IMR-90 (cell line): ENCODE results near the gene INSR. TPM values are rescaled to one million over a fixed set of nuclear protein-coding genes. Genes with fewer than 3 reads are reported as not detected.

Source experiments
- ATAC-seq: fragments of 200-7000 bp; cut with Tn5 transposase; 2 replicates; pipeline ENCODE4 v1.9.1; 2020; ENCODE audit warnings: low read depth, mild to moderate bottlenecking, moderate library complexity
- BruUV-seq: library from RNA; stranded (reverse); fragments of 400-500 nt; replicated peaks from 2 replicates; lab custom pipeline; 2021; lab: Mats Ljungman, UMichigan
- CTCF ChIA-PET: fragments of 300-600 bp; formaldehyde crosslinking; extraction: SDS; loops from one replicate; lab custom pipeline; 2021; ENCODE audit warnings: antibody characterized with exemption; lab: Yijun Ruan, JAX
- POLR2A ChIA-PET: fragments of 300-600 bp; sonication (Branson Sonifier 250); formaldehyde crosslinking; loops from one replicate; lab custom pipeline; 2022; ENCODE audit warnings: antibody characterized with exemption; ENCODE audit not compliant: unreplicated experiment; lab: Charles Lee
- DNase-seq: peaks from one replicate; pipeline ENCODE4 v3.0.0; 2013
- H2AFZ ChIP-seq: replicated peaks from 2 replicates; pipeline ENCODE3; 2013; ENCODE audit warnings: low read length, mild to moderate bottlenecking; ENCODE audit not compliant: poor library complexity
- H2AK5ac ChIP-seq: 2 replicates; pipeline ENCODE4 v1.6.1; 2013; ENCODE audit warnings: low read depth, low read length, inconsistent platforms
- H2AK9ac ChIP-seq: replicated peaks from 2 replicates; pipeline ENCODE3; 2013; ENCODE audit warnings: mild to moderate bottlenecking, low read depth, low read length, moderate library complexity; ENCODE audit not compliant: poor library complexity
- H2BK120ac ChIP-seq: 2 replicates; pipeline ENCODE4 v1.6.1; 2013; ENCODE audit warnings: low read depth, low read length, inconsistent platforms
- H2BK15ac ChIP-seq: 3 replicates; pipeline ENCODE4 v1.6.1; 2013; ENCODE audit warnings: low read depth, low read length, inconsistent platforms
- H2BK20ac ChIP-seq: 2 replicates; pipeline ENCODE4 v1.6.1; 2013; ENCODE audit warnings: low read depth, mild to moderate bottlenecking, inconsistent platforms, low read length, moderate library complexity
- H2BK5ac ChIP-seq: 2 replicates; pipeline ENCODE4 v1.6.1; 2013; ENCODE audit warnings: mild to moderate bottlenecking, low read depth, low read length, inconsistent platforms; ENCODE audit not compliant: poor library complexity, severe bottlenecking
- H3K14ac ChIP-seq: replicated peaks from 2 replicates; pipeline ENCODE4 v1.6.1; 2013; ENCODE audit warnings: low read depth, low read length, inconsistent platforms
- H3K18ac ChIP-seq: 2 replicates; pipeline ENCODE4 v1.6.1; 2013; ENCODE audit warnings: low read depth, low read length, control low read depth
- H3K23ac ChIP-seq: 2 replicates; pipeline ENCODE4 v1.6.1; 2013; ENCODE audit warnings: low read depth, low read length, inconsistent platforms
- H3K27ac ChIP-seq: 2 replicates; pipeline ENCODE4 v1.5.1; 2013; ENCODE audit warnings: mild to moderate bottlenecking, control low read depth, low read length; ENCODE audit not compliant: insufficient read depth
- H3K27me3 ChIP-seq: 2 replicates; pipeline ENCODE4 v1.6.1; 2013; ENCODE audit warnings: low read length; ENCODE audit not compliant: control insufficient read depth, insufficient read depth
- H3K36me3 ChIP-seq: 2 replicates; pipeline ENCODE4 v1.6.1; 2013; ENCODE audit warnings: low read length, mixed read lengths; ENCODE audit not compliant: control insufficient read depth, insufficient read depth
- H3K4ac ChIP-seq: 2 replicates; pipeline ENCODE4 v1.6.1; 2013; ENCODE audit warnings: low read depth, low read length, inconsistent platforms
- H3K4me1 ChIP-seq: 2 replicates; pipeline ENCODE4 v1.6.1; 2013; ENCODE audit warnings: low read length, mixed read lengths; ENCODE audit not compliant: control insufficient read depth, insufficient read depth
- H3K4me2 ChIP-seq: 2 replicates; pipeline ENCODE4 v1.6.1; 2013; ENCODE audit warnings: low read depth, mild to moderate bottlenecking, control low read depth, low read length, moderate library complexity
- H3K4me3 ChIP-seq: 2 replicates; pipeline ENCODE4 v1.5.1; 2013; ENCODE audit warnings: low read depth, mild to moderate bottlenecking, control low read depth, low read length, moderate library complexity; ENCODE audit not compliant: insufficient read depth
- H3K56ac ChIP-seq: 2 replicates; pipeline ENCODE4 v1.6.1; 2013; ENCODE audit warnings: low read length, inconsistent platforms; ENCODE audit not compliant: insufficient read depth; ENCODE audit errors: extremely low read depth
- H3K79me1 ChIP-seq, 2 experiments: 2 replicates each; pipeline ENCODE4 v1.6.1; 2013; ENCODE audit warnings: low read length in 2 of 2, inconsistent platforms in 1 of 2, low read depth in 1 of 2
- H3K9ac ChIP-seq: 2 replicates; pipeline ENCODE4 v1.6.1; 2013; ENCODE audit warnings: low read depth, low read length, control low read depth
- H3K9me1 ChIP-seq: 2 replicates; pipeline ENCODE4 v1.6.1; 2013; ENCODE audit warnings: low read length, inconsistent platforms; ENCODE audit not compliant: insufficient read depth
- H3K9me3 ChIP-seq: 2 replicates; pipeline ENCODE4 v1.6.1; 2013; ENCODE audit warnings: low read length; ENCODE audit not compliant: control insufficient read depth, insufficient read depth
- H4K20me1 ChIP-seq: 2 replicates; pipeline ENCODE4 v1.6.1; 2013; ENCODE audit warnings: low read length, inconsistent platforms; ENCODE audit not compliant: insufficient read depth
- H4K5ac ChIP-seq: 2 replicates; pipeline ENCODE4 v1.6.1; 2013; ENCODE audit warnings: mild to moderate bottlenecking, low read depth, low read length, control low read depth
- H4K8ac ChIP-seq, 2 experiments: 2 replicates each; pipeline ENCODE4 v1.6.1; 2013; ENCODE audit warnings: low read depth in 2 of 2, low read length in 2 of 2, control low read depth in 1 of 2, inconsistent platforms in 1 of 2
- H4K91ac ChIP-seq: 2 replicates; pipeline ENCODE4 v1.6.1; 2013; ENCODE audit warnings: low read depth, low read length, inconsistent platforms; ENCODE audit not compliant: insufficient read depth
- BHLHE40 ChIP-seq: fragments of 150-350 bp; IDR thresholded peaks from 2 replicates; pipeline ENCODE4 v1.6.1; 2016; ENCODE audit warnings: mild to moderate bottlenecking, low read depth, low read length
- CEBPB ChIP-seq: IDR thresholded peaks from 2 replicates; pipeline ENCODE4 v1.6.1; 2012; ENCODE audit warnings: low read depth, low read length, improper control_type of control experiment
- CHD1 ChIP-seq: IDR thresholded peaks from 2 replicates; pipeline ENCODE4 v1.6.1; 2012; ENCODE audit warnings: low read depth, low read length, improper control_type of control experiment
- FOS ChIP-seq: fragments of 150-350 bp; IDR thresholded peaks from 2 replicates; pipeline ENCODE4 v1.6.1; 2016; ENCODE audit warnings: low read depth, low read length
- MAFK ChIP-seq: IDR thresholded peaks from 2 replicates; pipeline ENCODE4 v1.6.1; 2012; ENCODE audit warnings: low read depth, low read length, improper control_type of control experiment
- MAZ ChIP-seq: IDR thresholded peaks from 2 replicates; pipeline ENCODE4 v1.6.1; 2012; ENCODE audit warnings: low read depth, mild to moderate bottlenecking, low read length, improper control_type of control experiment, moderate library complexity, borderline replicate concordance
- NFE2L2 ChIP-seq: fragments of 150-350 bp; IDR thresholded peaks from 2 replicates; pipeline ENCODE4 v1.6.1; 2016; ENCODE audit warnings: low read depth, mild to moderate bottlenecking, low read length
- POLR2A ChIP-seq: IDR thresholded peaks from 2 replicates; pipeline ENCODE4 v1.6.1; 2012; ENCODE audit warnings: mild to moderate bottlenecking, low read depth, low read length
- RAD21 ChIP-seq: IDR thresholded peaks from 2 replicates; pipeline ENCODE4 v1.6.1; 2012; ENCODE audit warnings: low read length, improper control_type of control experiment
- RCOR1 ChIP-seq: IDR thresholded peaks from 2 replicates; pipeline ENCODE4 v1.6.1; 2012; ENCODE audit warnings: mild to moderate bottlenecking, low read length, improper control_type of control experiment; ENCODE audit not compliant: insufficient replicate concordance
- RFX5 ChIP-seq: IDR thresholded peaks from 2 replicates; pipeline ENCODE4 v1.8.0; 2012; ENCODE audit warnings: low read depth, mild to moderate bottlenecking, low read length, moderate library complexity
- SMC3 ChIP-seq: fragments of 150-350 bp; IDR thresholded peaks from 2 replicates; pipeline ENCODE4 v1.6.1; 2016; ENCODE audit warnings: low read depth, mild to moderate bottlenecking, antibody characterized with exemption, low read length, moderate library complexity
- USF2 ChIP-seq: fragments of 150-350 bp; IDR thresholded peaks from 2 replicates; pipeline ENCODE4 v1.6.1; 2017; ENCODE audit warnings: mild to moderate bottlenecking, antibody characterized with exemption, low read length, low read depth
- WGBS, 2 experiments: methylation state at CpG; one replicate each; pipeline versions ENCODE4 v1.1.5 to v1.1.7; 2013; ENCODE audit warnings: missing lambda C conversion rate in 2 of 2; ENCODE audit not compliant: insufficient read length in 1 of 2; ENCODE audit errors: extremely low coverage in 2 of 2; 5-methylcytosine and 5-hydroxymethylcytosine counted together
- dilution Hi-C: fragments of 300-500 bp; cut with HindIII; formaldehyde crosslinking; loops from one replicate; pipeline ENCODE4 v1.14.3; 2018; ENCODE audit warnings: low sequenced_read_pairs; ENCODE audit not compliant: unreplicated experiment
- in situ Hi-C: fragments of 300-500 bp; cut with MboI; formaldehyde crosslinking; loops from 3 replicates; pipeline ENCODE4 v1.14.3; 2019; ENCODE audit warnings: low sequenced_read_pairs, inconsistent platforms, mixed read lengths
- intact Hi-C: fragments of 100-400 bp; cut with micrococcal nuclease; formaldehyde crosslinking; loops from 2 replicates; pipeline ENCODE4 v1.10.0; 2022
- polyA plus RNA-seq, 3 experiments: library from polyadenylated mRNA; depleted of rRNA; stranded (reverse); fragments of >200 nt; gene quantifications; 2 replicates each; pipeline ENCODE4 v1.2.3, GENCODE V29; 2012; ENCODE audit warnings: low replicate concordance in 1 of 3
- total RNA-seq: library from RNA; depleted of rRNA; stranded (reverse); fragments of >200 nt; gene quantifications from 2 replicates; pipeline ENCODE4 v1.2.3, GENCODE V29; 2012

The INSR gene
- total and polyA plus RNA-seq, 2 of the 4 experiments (the other 2 are of a cell fraction) = 2.8 to 7.9 TPM

- dilution Hi-C loops (no loop called here), in situ Hi-C loops (loop anchor here (25.0 kb wide), 1 partner anchor 690 kb away; no protein-coding TSS in a partner anchor), intact Hi-C loops (no loop called here)
- peaks cover 37% of the 10 kb centered on the region for H3K36me3 ChIP-seq
- H4K20me1 ChIP-seq = no peaks in the 10 kb centered on the region
- H4K5ac ChIP-seq = no peak overlapping the region
- POLR2A ChIA-PET = no interaction called here
- TF ChIP-seq BHLHE40 (no peak), CEBPB (no peak), POLR2A (no peak), USF2 (no peak), FOS (no peak), MAFK (no peak), RFX5 (no peak), MAZ (no peak), RAD21 (no peak), RCOR1 (no peak), CHD1 (no peak), NFE2L2 (no peak), SMC3 (no peak)
- no peak overlapping the region for H4K91ac ChIP-seq
- H3K23ac ChIP-seq = no peak overlapping the region
- no peaks in the 10 kb centered on the region for H3K27me3 ChIP-seq
- H3K14ac ChIP-seq = no peak overlapping the region
- no peak for DNase-seq
- no peak overlapping the region for H3K4ac ChIP-seq
- no peak for ATAC-seq
- H2BK120ac ChIP-seq = no peak overlapping the region
- H3K9me3 ChIP-seq = peaks cover 12% of the 10 kb centered on the region
- no peak overlapping the region for H3K27ac ChIP-seq
- H2AFZ ChIP-seq = no peak overlapping the region
- no peak overlapping the region for H2BK20ac ChIP-seq
- WGBS, 2 experiments = 98% methylated on average over 7 of the region's 16 CpGs; no CpG with 5 or more reads in 1 of the 2 experiments
- no peak overlapping the region for H2BK5ac ChIP-seq
- no peak overlapping the region for H3K4me2 ChIP-seq
- no peak overlapping the region for H3K56ac ChIP-seq
- no peak overlapping the region for H4K8ac ChIP-seq
- no peak overlapping the region for H3K4me3 ChIP-seq
- no TSS peak for BruUV-seq
- H3K79me1 ChIP-seq = no peaks in the 10 kb centered on the region
- H3K9me1 ChIP-seq = no peaks in the 10 kb centered on the region
- no peak overlapping the region for H3K18ac ChIP-seq
- CTCF ChIA-PET = no interaction called here
- no peak overlapping the region for H3K9ac ChIP-seq
- H2BK15ac ChIP-seq = no peak overlapping the region
- no peak overlapping the region for H2AK9ac ChIP-seq
- no peak overlapping the region for H2AK5ac ChIP-seq
- no peaks in the 10 kb centered on the region for H3K4me1 ChIP-seq
Measured at GRCh38 chr19:7122701-7123100, 171.5 kb downstream of the INSR start.
